Gastroesophageal sphincter (tissue), 4 donors: ENCODE measurements around the gene MRPL17. TPM values are rescaled to one million over a fixed set of nuclear protein-coding genes. Genes with fewer than 3 reads are reported as not detected.

Source experiments
- ATAC-seq: fragments of 150-250 bp; one replicate; pipeline ENCODE4 v1.9.1; 2016; ENCODE audit warnings: mild to moderate bottlenecking, moderate library complexity
- H3K27ac ChIP-seq, 4 donors: fragments of 200-600 bp; sonication (generic) in 3 of 4; 1 replicate in 3 of 4; 2 replicates in 1 of 4; pipeline ENCODE4 v1.5.1; 2016 to 2019
- H3K27me3 ChIP-seq: fragments of 200-600 bp; sonication (generic); one replicate; pipeline ENCODE4 v1.5.1; 2019
- H3K36me3 ChIP-seq, 2 donors: fragments of 200-600 bp; sonication (generic); one replicate each; pipeline ENCODE4 v1.5.1; 2019; ENCODE audit warnings: control low read depth in 1 of 2
- H3K4me1 ChIP-seq, 3 donors: fragments of 200-600 bp; sonication (generic); 1 replicate in 2 of 3; 2 replicates in 1 of 3; pipeline ENCODE4 v1.5.1; 2016 to 2019; ENCODE audit warnings: control low read depth in 2 of 3
- H3K4me3 ChIP-seq, 2 donors: fragments of 200-600 bp; sonication (generic); one replicate each; pipeline ENCODE4 v1.5.1; 2019; ENCODE audit warnings: mild to moderate bottlenecking in 1 of 2, moderate library complexity in 1 of 2
- H3K9me3 ChIP-seq, 3 donors: fragments of 200-600 bp; sonication (generic); one replicate each; pipeline ENCODE4 v1.5.1; 2017 to 2019; ENCODE audit warnings: control low read depth in 2 of 3
- EP300 ChIP-seq: sonication (generic); formaldehyde crosslinking; IDR thresholded peaks from one replicate; pipeline ENCODE4 v1.6.1; 2017; ENCODE audit warnings: antibody characterized with exemption, mild to moderate bottlenecking
- POLR2A ChIP-seq, 2 donors: fragments of 450-650 bp; IDR thresholded peaks; one replicate each; pipeline ENCODE4 v1.6.1; 2017; ENCODE audit warnings: antibody characterized with exemption in 2 of 2, mild to moderate bottlenecking in 2 of 2, moderate library complexity in 1 of 2
- POLR2AphosphoS5 ChIP-seq: sonication (generic); formaldehyde crosslinking; IDR thresholded peaks from one replicate; pipeline ENCODE4 v1.6.1; 2017; ENCODE audit warnings: antibody characterized with exemption
- WGBS, 2 donors: methylation state at CpG; one replicate each; pipeline ENCODE4 v1.1.5; 2018; ENCODE audit warnings: low coverage in 1 of 2; 5-methylcytosine and 5-hydroxymethylcytosine counted together
- total RNA-seq, 4 donors: library from RNA; depleted of rRNA; stranded (reverse); fragments of >200 nt; gene quantifications; one replicate each; pipeline ENCODE4 v1.1.0, GENCODE V29; 2016
- TF ChIP-seq, protein P1 (sequence below), 4 experiments: fragments of 200-600 bp in 2 of 4; fragments of 450-650 bp in 2 of 4; sonication (generic) in 1 of 4; IDR thresholded peaks; one replicate each; pipeline ENCODE4 v1.5.1; 2017 to 2019; ENCODE audit warnings: antibody characterized with exemption in 4 of 4, mild to moderate bottlenecking in 2 of 4, moderate library complexity in 2 of 4

Gene MRPL17
- total RNA-seq, 4 donors from 2014 or later, result 12.6 to 35.0 (median 18.6) TPM

DNA sequence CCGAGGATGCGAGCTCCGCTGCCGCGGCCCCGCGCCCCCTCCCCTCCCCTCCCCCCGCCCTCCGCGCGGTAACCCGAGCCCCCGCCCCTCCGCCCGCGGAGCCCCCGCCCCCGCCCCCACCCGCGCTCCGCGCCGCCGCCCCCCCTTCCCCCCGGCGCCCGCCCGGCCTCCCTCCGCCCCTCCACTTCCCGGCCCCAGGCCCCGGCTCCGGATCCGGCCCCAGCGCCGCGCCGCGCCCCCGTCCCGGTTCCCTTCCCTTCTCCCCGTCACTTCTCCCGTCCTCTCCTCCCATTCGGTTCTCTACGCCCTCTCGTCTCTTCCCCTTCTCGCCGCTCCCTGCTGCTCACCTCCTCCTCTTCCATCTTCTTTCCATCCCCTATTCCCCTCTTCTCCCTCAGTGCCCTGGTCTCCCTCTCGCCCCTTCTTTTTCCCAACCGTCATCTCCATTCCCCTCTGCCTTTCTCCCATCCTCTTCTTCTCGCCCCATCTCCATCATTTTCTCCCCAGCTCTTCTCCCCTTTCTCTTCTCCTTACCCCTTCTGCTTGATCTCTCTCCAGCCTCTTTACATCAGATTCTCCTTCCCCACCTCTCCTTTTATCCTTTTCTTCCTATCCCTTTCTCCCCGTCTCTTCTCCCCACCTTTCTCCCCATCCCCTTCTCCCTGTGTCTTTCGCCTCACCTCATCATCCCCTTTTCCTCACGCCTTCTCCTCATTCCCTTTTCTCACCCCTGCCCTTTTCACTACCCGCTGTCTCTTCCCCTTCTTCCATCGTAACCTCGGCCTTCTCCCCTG lies 27.2 kb downstream of the MRPL17 start, which contains the start of gene DCHS1:
TSS of gene DCHS1 (minus strand) at position 20 of the 794 bp plus-strand sequence. CDS start 14,196 bp downstream, outside the sequence.
- Histone ChIP-seq H3K4me3 (peak within 1 kb of the TSS; percentile 40 to 66), H3K9me3 (no peaks in the 10 kb centered on the region), H3K27ac (peak within 1 kb of the TSS; percentile 13 to 86 (median 84)), H3K27me3 (no peaks in the 10 kb centered on the region), H3K4me1 (peaks cover 0 to 48% (median 3%) of the 10 kb centered on the region in 3 donors), H3K36me3 (no peaks in the 10 kb centered on the region)
- 10 to 31% methylated on average over 9 to 16 of the region's 56 CpGs for WGBS, 2 donors
- no peak for TF ChIP-seq EP300
- no peak for TF ChIP-seq POLR2A (IDR thresholded peaks at IDR 0.05)
- TF ChIP-seq, protein P1, sequence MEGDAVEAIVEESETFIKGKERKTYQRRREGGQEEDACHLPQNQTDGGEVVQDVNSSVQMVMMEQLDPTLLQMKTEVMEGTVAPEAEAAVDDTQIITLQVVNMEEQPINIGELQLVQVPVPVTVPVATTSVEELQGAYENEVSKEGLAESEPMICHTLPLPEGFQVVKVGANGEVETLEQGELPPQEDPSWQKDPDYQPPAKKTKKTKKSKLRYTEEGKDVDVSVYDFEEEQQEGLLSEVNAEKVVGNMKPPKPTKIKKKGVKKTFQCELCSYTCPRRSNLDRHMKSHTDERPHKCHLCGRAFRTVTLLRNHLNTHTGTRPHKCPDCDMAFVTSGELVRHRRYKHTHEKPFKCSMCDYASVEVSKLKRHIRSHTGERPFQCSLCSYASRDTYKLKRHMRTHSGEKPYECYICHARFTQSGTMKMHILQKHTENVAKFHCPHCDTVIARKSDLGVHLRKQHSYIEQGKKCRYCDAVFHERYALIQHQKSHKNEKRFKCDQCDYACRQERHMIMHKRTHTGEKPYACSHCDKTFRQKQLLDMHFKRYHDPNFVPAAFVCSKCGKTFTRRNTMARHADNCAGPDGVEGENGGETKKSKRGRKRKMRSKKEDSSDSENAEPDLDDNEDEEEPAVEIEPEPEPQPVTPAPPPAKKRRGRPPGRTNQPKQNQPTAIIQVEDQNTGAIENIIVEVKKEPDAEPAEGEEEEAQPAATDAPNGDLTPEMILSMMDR (IDR thresholded peaks at IDR 0.05), result no peak
- no peak for TF ChIP-seq POLR2AphosphoS5
- peak; percentile 59 for ATAC-seq

DNA sequence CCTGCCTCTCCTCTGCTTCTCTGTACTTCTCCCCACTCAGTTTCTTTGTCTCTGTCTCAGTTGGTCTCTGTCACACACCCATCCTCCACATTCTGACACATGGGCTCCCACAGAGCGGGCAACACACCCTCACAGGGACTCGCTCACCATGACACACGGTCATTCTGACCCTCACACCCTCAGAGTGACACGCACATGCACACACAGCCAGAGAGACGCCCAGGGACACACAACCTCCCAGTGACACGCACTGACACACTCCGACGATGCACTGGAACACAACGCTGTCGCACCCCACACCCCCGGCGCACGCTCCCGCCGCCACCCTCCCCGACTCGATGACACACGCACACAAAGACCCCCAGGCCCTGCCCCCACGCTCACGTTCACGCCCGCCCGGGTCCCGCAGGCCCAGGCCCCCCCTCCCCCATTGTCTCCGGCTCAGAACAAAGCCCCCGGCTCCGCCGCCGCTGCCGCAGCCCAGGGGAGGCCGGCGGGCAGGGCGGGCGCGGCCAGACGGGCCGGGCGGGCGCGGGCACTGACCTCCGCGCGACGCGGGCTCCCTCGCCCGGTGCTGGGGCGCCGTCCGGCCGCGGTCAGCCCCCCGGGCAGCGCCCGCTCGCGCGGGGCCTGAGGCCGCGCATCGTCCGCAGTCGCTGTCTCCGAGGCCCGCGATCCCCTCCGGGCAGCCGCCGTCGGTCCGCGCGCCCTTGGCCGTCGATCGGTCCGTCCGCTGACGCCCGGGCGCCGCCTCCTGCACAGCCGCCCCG lies 27.9 kb downstream of the MRPL17 start:
- TF ChIP-seq EP300, result no peak
- TF ChIP-seq, protein P1 (IDR thresholded peaks at IDR 0.05), result no peak
- TF ChIP-seq POLR2AphosphoS5, result peak; percentile 27
- TF ChIP-seq POLR2A (IDR thresholded peaks at IDR 0.05), result peak in 1 of 2 donors; percentile 19
- Histone ChIP-seq H3K27ac (peak overlapping the region; percentile 13 to 86 (median 84)), H3K36me3 (no peaks in the 10 kb centered on the region), H3K9me3 (no peaks in the 10 kb centered on the region), H3K4me3 (peak overlapping the region; percentile 40 to 66), H3K4me1 (peaks cover 0 to 48% (median 3%) of the 10 kb centered on the region in 3 donors), H3K27me3 (no peaks in the 10 kb centered on the region)
- 0 to 4% methylated on average over 1 to 3 of the region's 84 CpGs for WGBS, 2 donors
- ATAC-seq, result peak; percentile 61

DNA sequence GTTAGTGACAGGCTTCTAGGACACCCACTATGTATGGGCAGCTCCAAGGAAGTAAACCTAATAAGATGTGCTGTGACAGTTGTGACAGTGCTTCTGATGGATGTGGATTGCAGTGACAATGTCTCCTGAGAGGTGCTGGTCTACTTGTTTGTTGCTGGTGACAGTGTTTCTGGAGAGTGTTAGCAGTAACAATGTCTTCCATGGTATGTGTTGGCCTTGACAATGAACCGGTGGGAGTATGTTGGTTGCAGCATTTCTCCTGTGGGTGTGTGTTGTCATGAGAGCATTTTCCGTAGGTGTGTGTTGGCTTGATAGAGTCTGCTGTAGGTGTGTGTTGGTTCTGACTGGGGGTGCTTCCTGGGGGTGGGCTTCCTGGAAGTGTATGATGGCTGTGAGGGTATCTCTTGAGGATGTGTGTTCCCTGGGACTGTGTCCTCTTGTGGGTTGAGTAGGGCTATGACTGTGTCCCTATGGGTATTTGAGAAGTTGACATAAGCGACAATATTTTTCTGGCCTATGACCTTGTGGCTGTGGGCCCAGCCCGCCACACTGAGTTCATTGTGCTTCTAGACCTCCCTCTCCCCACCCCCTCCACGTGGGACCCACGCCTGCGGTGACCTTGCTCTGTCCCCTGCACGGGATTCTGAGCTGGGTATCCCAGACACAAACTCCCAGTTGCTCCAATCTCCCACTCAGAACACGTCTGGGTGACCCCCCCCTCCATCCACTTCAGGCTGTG lies 28.7 kb downstream of the MRPL17 start:
- WGBS, 2 donors, result 10 to 29% methylated on average over 6 to 8 of the region's 9 CpGs
- no peak for ATAC-seq
- H3K36me3 ChIP-seq, result no peaks in the 10 kb centered on the region

DNA sequence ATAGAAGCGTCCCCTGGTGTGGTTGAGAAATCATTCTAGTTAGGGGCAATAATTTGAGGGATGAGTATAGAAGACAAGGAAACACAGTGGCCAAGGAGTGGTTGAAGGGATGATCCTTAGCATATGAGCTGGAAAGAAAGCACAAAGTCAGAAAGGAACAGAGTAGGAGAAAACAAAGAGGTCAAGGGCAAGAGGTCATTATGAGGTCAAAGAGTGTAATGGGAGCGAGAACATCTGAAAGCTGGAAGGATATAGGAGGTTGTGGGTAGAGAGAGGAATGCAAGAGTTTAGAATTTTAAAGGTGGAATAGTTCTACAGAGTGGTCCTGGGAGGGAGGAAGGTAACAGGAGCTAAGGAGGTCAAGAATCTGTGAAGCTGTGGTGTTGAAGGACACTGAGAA lies 29.5 kb downstream of the MRPL17 start:
- TF ChIP-seq, protein P1 (IDR thresholded peaks at IDR 0.05), result no peak
- no peak for TF ChIP-seq POLR2A (IDR thresholded peaks at IDR 0.05)
- no peak for TF ChIP-seq POLR2AphosphoS5
- TF ChIP-seq EP300, result no peak
- Histone ChIP-seq H3K9me3 (no peaks in the 10 kb centered on the region), H3K4me1 (peaks cover 0 to 55% (median 3%) of the 10 kb centered on the region in 3 donors), H3K36me3 (no peaks in the 10 kb centered on the region), H3K4me3 (no peak overlapping the region), H3K27me3 (no peaks in the 10 kb centered on the region), H3K27ac (peak overlapping the region in 2 of 4 donors; percentile 83 to 86)
- no peak for ATAC-seq
- 82 to 100% methylated on average over 1 to 2 of the region's 2 CpGs for WGBS, 2 donors

More for the DNA sequence above, 28.7 kb downstream of the MRPL17 start:
- H3K9me3 ChIP-seq, result no peaks in the 10 kb centered on the region
- no peaks in the 10 kb centered on the region for H3K27me3 ChIP-seq
- peaks cover 0 to 48% (median 3%) of the 10 kb centered on the region in 3 donors for H3K4me1 ChIP-seq
- H3K27ac ChIP-seq, result peak overlapping the region in 3 of 4 donors; percentile 83 to 86 (median 84)
- TF ChIP-seq POLR2AphosphoS5 (no peak), POLR2A (IDR thresholded peaks at IDR 0.05) (no peak), EP300 (no peak)
- TF ChIP-seq, protein P1 (IDR thresholded peaks at IDR 0.05), result no peak
- peak overlapping the region in 1 of 2 donors; percentile 66 for H3K4me3 ChIP-seq
